WTC11 (cell line): ENCODE data around the gene GMPR2.

Source experiments
- ATF3 ChIP-seq: sonication (generic); formaldehyde crosslinking; conservative IDR thresholded peaks from 2 replicates; pipeline ENCODE4 v1.8.1; 2022; ENCODE audit warnings: mild to moderate bottlenecking, missing genetic modification reagents
- CTCF ChIP-seq: fragments of 200-600 bp; IDR thresholded peaks from 2 replicates; pipeline ENCODE4 v1.8.0; 2022; ENCODE audit warnings: antibody characterized with exemption
- SMAD3 ChIP-seq: sonication (generic); formaldehyde crosslinking; IDR thresholded peaks from 2 replicates; pipeline ENCODE4 v1.8.0; 2022; ENCODE audit warnings: missing genetic modification reagents, mild to moderate bottlenecking, borderline replicate concordance

- no peak for TF ChIP-seq ATF3 (CRISPR knock-in tag)
- TF ChIP-seq CTCF = no peak
- no peak for TF ChIP-seq SMAD3 (CRISPR knock-in tag)
Measured at GRCh38 chr14:24187539-24187915, 45.2 kb upstream of the GMPR2 start.
